CD14-positive monocyte (primary cell): ENCODE measurements around the gene DUSP8. TPM values are rescaled to one million over a fixed set of nuclear protein-coding genes. Genes with fewer than 3 reads are reported as not detected.
A peak's percentile ranks its signal among the peaks of the same experiment; 100 is the strongest.
"Not testable (repeated sequence)": the region's sequence is repeated elsewhere in the genome, so short reads cannot be mapped to it uniquely, and the experiment has no call there.

Experiments used
- DNase-seq, 3 donors: peaks; one replicate each; pipeline ENCODE4 v3.0.0-alpha.2; 2011 to 2022
- H2AFZ ChIP-seq: 2 replicates; pipeline ENCODE4 v1.6.0; 2012; ENCODE audit warnings: mild to moderate bottlenecking, low read depth, low read length, inconsistent platforms; ENCODE audit not compliant: insufficient read depth, poor library complexity, severe bottlenecking
- H3K27ac ChIP-seq, 2 donors: 1 replicate in 1 of 2; 2 replicates in 1 of 2; pipeline ENCODE4 v1.5.1; 2012 to 2013; ENCODE audit warnings: low read length in 2 of 2, control low read depth in 1 of 2, inconsistent platforms in 1 of 2, low read depth in 1 of 2, mild to moderate bottlenecking in 1 of 2
- H3K27me3 ChIP-seq, 2 donors: one replicate each; pipeline versions ENCODE4 v1.6.0 to v1.6.1; 2011 to 2013; ENCODE audit warnings: low read length in 2 of 2; ENCODE audit not compliant: control insufficient read depth in 2 of 2, insufficient read depth in 2 of 2
- H3K36me3 ChIP-seq, 2 donors: replicated peaks in 1 of 2; 1 replicate in 1 of 2; 2 replicates in 1 of 2; pipeline versions ENCODE4 v1.5.1 to v1.6.1; 2012 to 2013; ENCODE audit warnings: low read length in 2 of 2, control low read depth in 1 of 2, inconsistent platforms in 1 of 2, mild to moderate bottlenecking in 1 of 2; ENCODE audit not compliant: insufficient read depth in 2 of 2, control insufficient read depth in 1 of 2
- H3K4me1 ChIP-seq, 2 donors: 1 replicate in 1 of 2; 2 replicates in 1 of 2; pipeline versions ENCODE4 v1.5.1 to v1.6.1; 2012 to 2013; ENCODE audit warnings: low read length in 2 of 2, control low read depth in 1 of 2, inconsistent platforms in 1 of 2, mild to moderate bottlenecking in 1 of 2, moderate library complexity in 1 of 2; ENCODE audit not compliant: insufficient read depth in 2 of 2, control insufficient read depth in 1 of 2
- H3K4me2 ChIP-seq: replicated peaks from 2 replicates; pipeline ENCODE3; 2012; ENCODE audit warnings: low read length, moderate library complexity, mild to moderate bottlenecking; ENCODE audit not compliant: poor library complexity, severe bottlenecking; ENCODE audit errors: extremely low read depth
- H3K4me3 ChIP-seq, 3 experiments: fragments of 200-600 bp in 1 of 3; sonication (generic) in 1 of 3; replicated peaks in 1 of 3; 1 replicate in 2 of 3; 2 replicates in 1 of 3; pipeline ENCODE4 v1.5.1; 2011 to 2013; ENCODE audit warnings: low read length in 3 of 3, mild to moderate bottlenecking in 3 of 3, control low read depth in 2 of 3, low read depth in 2 of 3, inconsistent platforms in 1 of 3, moderate library complexity in 1 of 3
- H3K79me2 ChIP-seq: 2 replicates; pipeline ENCODE4 v1.6.0; 2012; ENCODE audit warnings: mild to moderate bottlenecking, control low read depth, inconsistent platforms, low read length, moderate library complexity; ENCODE audit not compliant: insufficient read depth
- H3K9ac ChIP-seq: 2 replicates; pipeline ENCODE4 v1.6.0; 2017; ENCODE audit warnings: low read length, mild to moderate bottlenecking; ENCODE audit not compliant: insufficient read depth, poor library complexity, severe bottlenecking
- H3K9me3 ChIP-seq, 2 donors: replicated peaks in 1 of 2; 1 replicate in 1 of 2; 2 replicates in 1 of 2; pipeline versions ENCODE4 v1.5.1 to v1.6.1; 2012 to 2013; ENCODE audit warnings: low read length in 2 of 2, control low read depth in 1 of 2; ENCODE audit not compliant: control insufficient read depth in 1 of 2, insufficient read depth in 1 of 2
- H4K20me1 ChIP-seq: 2 replicates; pipeline ENCODE4 v1.6.0; 2012; ENCODE audit warnings: mild to moderate bottlenecking, low read length, control low read depth, moderate library complexity; ENCODE audit not compliant: insufficient read depth
- H3K27ac Mint-ChIP-seq, 7 donors: one replicate each; pipeline ENCODE4 v1.8.0; 2020; ENCODE audit warnings: mild to moderate bottlenecking in 7 of 7, mixed read lengths in 7 of 7, moderate library complexity in 6 of 7, inconsistent platforms in 2 of 7
- H3K27me3 Mint-ChIP-seq, 3 donors: one replicate each; pipeline ENCODE4 v1.8.0; 2021 to 2022; ENCODE audit warnings: low read depth in 3 of 3, mild to moderate bottlenecking in 3 of 3, mixed read lengths in 3 of 3, moderate library complexity in 3 of 3, inconsistent platforms in 1 of 3
- H3K36me3 Mint-ChIP-seq, 2 donors: one replicate each; pipeline ENCODE4 v1.8.0; 2020; ENCODE audit warnings: mixed read lengths in 2 of 2, inconsistent platforms in 1 of 2, mild to moderate bottlenecking in 1 of 2
- H3K4me1 Mint-ChIP-seq: one replicate; pipeline ENCODE4 v1.8.0; 2020; ENCODE audit warnings: mild to moderate bottlenecking, mixed read lengths
- H3K4me3 Mint-ChIP-seq, 2 donors: one replicate each; pipeline ENCODE4 v1.8.0; 2020; ENCODE audit warnings: mild to moderate bottlenecking in 2 of 2, mixed read lengths in 2 of 2, moderate library complexity in 1 of 2
- H3K9me3 Mint-ChIP-seq, 7 donors: one replicate each; pipeline ENCODE4 v1.8.0; 2020 to 2022; ENCODE audit warnings: mixed read lengths in 7 of 7, mild to moderate bottlenecking in 6 of 7, moderate library complexity in 6 of 7, inconsistent platforms in 2 of 7
- WGBS: methylation state at CpG from one replicate; pipeline ENCODE4 v1.1.5; 2013; ENCODE audit warnings: missing lambda C conversion rate; ENCODE audit not compliant: insufficient coverage; 5-methylcytosine and 5-hydroxymethylcytosine counted together
- intact Hi-C, 2 donors: fragments of 100-400 bp; cut with micrococcal nuclease; formaldehyde crosslinking; loops; one replicate each; pipeline versions ENCODE4 v1.15.0 to v1.15.1; 2023
- polyA plus RNA-seq, 3 donors: library from polyadenylated mRNA; depleted of rRNA in 1 of 3; unstranded in 2 of 3; stranded (reverse) in 1 of 3; fragments of 300-500 nt in 2 of 3; fragments of >200 nt in 1 of 3; fragmentation: Illumina TruSeq in 2 of 3; gene quantifications; 1 replicate in 2 of 3; 2 replicates in 1 of 3; pipeline ENCODE4 v1.2.3, GENCODE V29; 2012 to 2021
- TF ChIP-seq, protein P1 (sequence below): fragments of 200-600 bp; IDR thresholded peaks from one replicate; pipeline ENCODE4 v1.8.0; 2022; ENCODE audit warnings: antibody characterized with exemption, mild to moderate bottlenecking

Gene DUSP8
- polyA plus RNA-seq, 3 donors, result 0.61 TPM; not detected in 2

DNA sequence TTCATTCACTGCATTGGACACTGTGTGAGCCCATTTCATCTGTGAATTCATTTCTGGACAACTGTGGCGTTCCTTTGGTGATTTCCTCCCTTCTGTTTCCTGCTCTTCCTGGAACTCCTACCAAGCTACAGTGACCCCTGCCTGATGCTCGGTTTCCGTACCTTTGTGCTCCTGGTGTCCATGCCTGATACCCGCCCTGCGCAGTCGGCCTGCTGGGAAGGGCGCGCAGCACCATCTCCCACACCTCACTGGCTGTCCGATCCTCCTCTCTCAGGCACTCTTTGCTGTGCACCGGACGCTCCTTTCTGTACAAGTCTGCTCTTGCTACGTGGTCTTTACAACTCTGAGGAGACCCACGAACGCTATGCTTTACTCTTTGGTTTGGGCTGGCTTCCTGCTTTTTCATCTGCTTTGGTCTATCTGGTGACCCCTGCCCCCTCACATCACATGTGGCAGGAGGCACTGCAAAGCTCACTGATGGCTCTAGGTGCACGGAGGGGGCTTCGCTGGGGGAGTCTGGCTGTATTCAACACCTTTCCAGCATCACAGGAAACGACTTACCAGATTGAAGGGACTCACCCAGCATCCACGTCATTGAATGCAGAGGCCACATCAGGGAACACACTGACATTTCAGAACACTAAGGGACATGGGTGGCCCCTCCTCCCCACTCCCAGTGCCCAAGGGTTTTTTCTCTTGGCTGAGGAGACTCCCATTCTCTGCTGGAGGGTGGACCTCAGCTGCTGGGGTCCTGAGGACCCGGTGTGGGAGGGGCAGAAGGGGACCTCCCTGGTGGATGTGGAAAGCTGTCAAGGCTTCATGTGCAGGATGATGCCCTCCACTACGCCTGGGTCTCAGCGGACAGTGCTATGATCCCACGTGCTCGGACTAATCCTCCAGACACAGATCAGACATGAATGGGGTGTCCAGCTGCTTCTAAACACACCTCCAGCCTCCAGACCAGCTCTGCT is 58.5 kb downstream of the DUSP8 start:
- TF ChIP-seq, protein P1, sequence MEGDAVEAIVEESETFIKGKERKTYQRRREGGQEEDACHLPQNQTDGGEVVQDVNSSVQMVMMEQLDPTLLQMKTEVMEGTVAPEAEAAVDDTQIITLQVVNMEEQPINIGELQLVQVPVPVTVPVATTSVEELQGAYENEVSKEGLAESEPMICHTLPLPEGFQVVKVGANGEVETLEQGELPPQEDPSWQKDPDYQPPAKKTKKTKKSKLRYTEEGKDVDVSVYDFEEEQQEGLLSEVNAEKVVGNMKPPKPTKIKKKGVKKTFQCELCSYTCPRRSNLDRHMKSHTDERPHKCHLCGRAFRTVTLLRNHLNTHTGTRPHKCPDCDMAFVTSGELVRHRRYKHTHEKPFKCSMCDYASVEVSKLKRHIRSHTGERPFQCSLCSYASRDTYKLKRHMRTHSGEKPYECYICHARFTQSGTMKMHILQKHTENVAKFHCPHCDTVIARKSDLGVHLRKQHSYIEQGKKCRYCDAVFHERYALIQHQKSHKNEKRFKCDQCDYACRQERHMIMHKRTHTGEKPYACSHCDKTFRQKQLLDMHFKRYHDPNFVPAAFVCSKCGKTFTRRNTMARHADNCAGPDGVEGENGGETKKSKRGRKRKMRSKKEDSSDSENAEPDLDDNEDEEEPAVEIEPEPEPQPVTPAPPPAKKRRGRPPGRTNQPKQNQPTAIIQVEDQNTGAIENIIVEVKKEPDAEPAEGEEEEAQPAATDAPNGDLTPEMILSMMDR, result no peak
- Mint-ChIP-seq H3K27ac (peak overlapping the region in 3 of 7 donors; percentile 18 to 55 (median 37)), H3K27me3 (peaks cover 0 to 1% (median 0%) of the 10 kb centered on the region in 3 donors), H3K4me1 (peaks cover 12% of the 10 kb centered on the region), H3K4me3 (no peak overlapping the region), H3K36me3 (peaks cover 13 to 20% of the 10 kb centered on the region in 2 donors), H3K9me3 (no peaks in the 10 kb centered on the region)
- H3K9ac ChIP-seq, result no peak overlapping the region
- no peaks in the 10 kb centered on the region for H3K9me3 ChIP-seq
- H3K27ac ChIP-seq, result no peak overlapping the region
- H3K36me3 ChIP-seq, result no peaks in the 10 kb centered on the region
- H3K79me2 ChIP-seq, result peaks cover 69% of the 10 kb centered on the region
- 90% methylated on average over 17 of the region's 23 CpGs for WGBS
- no peaks in the 10 kb centered on the region for H3K4me1 ChIP-seq
- no peak overlapping the region for H3K4me3 ChIP-seq
- intact Hi-C loops, result loop anchor here (2.0 to 5.0 kb wide), 2 partner anchors 301 to 311 kb away; no protein-coding TSS in a partner anchor
- H2AFZ ChIP-seq, result no peak overlapping the region
- H4K20me1 ChIP-seq, result peaks cover 95% of the 10 kb centered on the region
- no peak for DNase-seq
- no peaks in the 10 kb centered on the region for H3K27me3 ChIP-seq
- H3K4me2 ChIP-seq, result no peak overlapping the region

DNA sequence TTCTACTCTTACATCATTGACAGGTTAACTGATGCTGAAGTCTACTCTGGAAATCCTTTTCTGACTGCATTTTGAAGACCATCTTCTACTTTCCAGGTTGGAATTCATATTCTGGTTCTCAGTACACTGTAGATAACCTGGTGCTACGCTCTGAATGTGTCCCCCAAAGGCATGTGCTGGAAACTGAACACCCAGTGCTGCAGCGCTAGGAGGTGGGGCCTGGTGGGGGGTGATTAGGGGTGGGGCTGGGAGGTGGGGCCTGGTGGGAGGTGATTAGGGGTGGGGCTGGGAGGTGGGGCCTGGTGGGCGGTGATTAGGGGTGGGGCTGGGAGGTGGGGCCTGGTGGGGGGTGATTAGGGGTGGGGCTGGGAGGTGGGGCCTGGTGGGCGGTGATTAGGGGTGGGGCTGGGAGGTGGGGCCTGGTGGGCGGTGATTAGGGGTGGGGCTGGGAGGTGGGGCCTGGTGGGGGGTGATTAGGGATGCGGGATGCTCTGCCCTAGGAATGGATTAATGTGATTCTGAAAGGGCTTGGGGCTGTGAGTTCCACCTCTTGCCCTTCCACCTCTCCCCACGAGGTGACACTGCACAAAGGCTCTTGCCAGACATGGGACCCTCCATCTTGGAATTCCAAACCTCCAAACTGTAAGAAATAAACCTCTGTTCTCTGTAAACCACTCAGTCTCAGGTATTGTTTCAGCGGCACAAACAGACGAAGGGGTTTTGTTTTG is 59.4 kb downstream of the DUSP8 start:
- DNase-seq, H3K9ac ChIP-seq, H3K9me3 Mint-ChIP-seq, H3K4me1 ChIP-seq, H3K4me3 ChIP-seq, H3K27me3 Mint-ChIP-seq, H3K4me3 Mint-ChIP-seq, H2AFZ ChIP-seq, H3K9me3 ChIP-seq, H3K36me3 ChIP-seq, H3K4me2 ChIP-seq, H3K27me3 ChIP-seq, H3K27ac ChIP-seq: not testable (repeated sequence)
- intact Hi-C loops, result loop anchor here in 1 of 2 donors (5.0 kb wide), 1 partner anchor 300 kb away; no protein-coding TSS in a partner anchor
- H3K27ac Mint-ChIP-seq, result peak overlapping the region in 1 of 7 donors; percentile 19
- Histone ChIP-seq H4K20me1 (peaks cover 95% of the 10 kb centered on the region), H3K79me2 (peaks cover 69% of the 10 kb centered on the region)
- peaks cover 13 to 20% of the 10 kb centered on the region in 2 donors for H3K36me3 Mint-ChIP-seq
- peaks cover 16% of the 10 kb centered on the region for H3K4me1 Mint-ChIP-seq
- WGBS, result 100% methylated on average over 1 of the region's 9 CpGs
